HG03565 (cell line): Measurements from ENCODE around the gene ZNF296.
"Not testable (repeated sequence)": the region's sequence is repeated elsewhere in the genome, so short reads cannot be mapped to it uniquely, and the experiment has no call there.

Experiments
- ATAC-seq: cut with Tn5 transposase; IDR thresholded peaks from one replicate; pipeline ENCODE4 v1.9.1; 2021; ENCODE audit warnings: mild to moderate bottlenecking, moderate library complexity; ENCODE audit not compliant: unreplicated experiment

Gene ZNF296

GRCh38 chr19:45076029-45076850, at the start of gene ZNF296:
Gene ZNF296 (minus strand): TSS chr19:45076478. CDS start chr19:45076373, 105 bp downstream.
- ATAC-seq, result peak; percentile 27

DNA sequence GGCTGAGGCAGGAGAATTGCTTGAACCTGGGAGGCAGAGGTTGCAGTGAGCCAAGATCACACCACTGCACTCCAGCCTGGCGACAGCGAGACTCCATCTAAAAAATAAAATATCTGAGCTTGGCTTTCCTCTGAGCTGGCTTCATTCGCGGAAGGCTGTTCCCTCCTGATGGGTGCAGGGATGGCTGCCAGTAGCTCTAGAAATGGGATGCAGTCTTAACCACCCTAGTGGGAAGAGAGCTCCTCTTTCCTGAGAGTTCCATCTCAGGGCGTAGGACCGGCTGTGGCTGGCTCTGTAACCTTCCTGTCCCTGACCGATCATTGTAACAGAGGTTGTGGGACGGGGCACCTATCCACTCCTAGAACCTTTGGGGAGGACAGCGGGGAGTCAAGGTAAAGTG, 49.1 kb upstream of the ZNF296 start:
- ATAC-seq, result no peak

- no peak for ATAC-seq
Observed at GRCh38 chr19:45124021-45124420, 47.7 kb upstream of the ZNF296 start.

- no peak for ATAC-seq
Observed at GRCh38 chr19:45123440-45123850, 47.2 kb upstream of the ZNF296 start.

DNA sequence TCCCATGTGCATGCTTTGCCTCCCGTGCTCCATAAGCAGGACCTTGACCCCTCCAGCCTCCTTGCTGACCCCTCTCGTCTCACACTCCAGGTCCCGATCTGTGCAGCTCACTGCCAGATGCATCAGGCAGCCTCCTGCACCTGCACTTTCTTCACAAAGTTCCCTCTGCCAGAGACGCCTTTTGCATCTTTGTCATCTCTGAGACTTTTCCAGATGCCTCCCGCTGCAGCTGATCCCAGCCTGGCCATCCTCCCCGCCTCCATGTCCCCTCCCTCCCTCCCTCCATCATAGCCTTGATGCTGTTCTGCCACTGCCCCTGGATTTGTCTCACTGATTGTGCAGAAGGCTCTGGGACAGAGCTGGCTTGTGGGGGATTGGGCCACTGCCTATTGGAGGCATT, 46.6 kb upstream of the ZNF296 start:
- no peak for ATAC-seq

DNA sequence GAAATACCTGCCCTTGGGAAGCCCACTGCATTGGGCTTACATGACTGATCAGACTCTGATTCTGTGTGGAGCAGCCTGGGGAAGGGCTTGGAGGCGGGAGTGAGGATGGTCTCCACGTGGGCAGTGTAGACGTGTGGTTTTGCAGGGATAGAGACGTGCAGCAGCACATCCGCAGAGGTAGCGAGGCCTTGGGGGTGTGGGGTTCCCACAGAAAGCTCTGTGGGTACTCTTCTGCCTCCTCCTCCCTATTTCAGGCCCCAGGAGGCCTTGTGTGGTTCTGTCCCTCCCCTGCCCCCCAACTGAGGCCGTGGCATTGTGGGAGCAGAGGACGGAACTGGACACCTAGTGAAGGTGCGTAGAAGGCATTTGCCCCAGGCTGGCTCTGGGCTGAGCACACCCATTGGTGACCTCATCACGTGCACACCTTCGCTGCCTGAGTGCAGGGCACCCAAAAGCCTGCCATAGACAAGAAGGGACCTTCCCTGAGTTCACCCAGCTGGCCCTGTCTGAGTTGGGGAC, 45.6 kb upstream of the ZNF296 start:
- ATAC-seq, result no peak

DNA sequence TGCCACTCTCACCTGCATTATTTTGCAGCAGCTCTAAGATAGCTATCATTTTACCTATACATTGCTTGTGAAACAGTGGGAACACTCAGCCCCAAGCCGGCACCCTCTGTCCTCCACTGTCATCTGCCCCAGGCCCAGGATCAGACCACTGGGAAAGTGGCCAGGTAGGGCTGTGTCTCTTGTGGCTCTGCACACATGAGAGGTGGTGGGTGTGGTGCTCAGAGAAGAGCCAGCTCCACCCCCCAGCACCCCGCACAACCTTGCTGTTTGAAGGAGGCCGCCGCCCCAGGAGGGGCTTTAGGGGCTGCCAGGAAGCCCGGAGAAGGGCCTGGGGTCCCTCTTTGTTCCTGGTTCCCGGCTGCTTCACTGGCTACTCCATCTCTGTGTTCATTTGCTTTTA, 43.3 kb upstream of the ZNF296 start:
- ATAC-seq, result no peak

- ATAC-seq, result not testable (repeated sequence)
Observed at GRCh38 chr19:45118591-45119355, 42.5 kb upstream of the ZNF296 start.

GRCh38 chr19:45118106-45118505, 41.8 kb upstream of the ZNF296 start:
- ATAC-seq, result no peak

GRCh38 chr19:45117671-45118070, 41.4 kb upstream of the ZNF296 start:
- no peak for ATAC-seq

- ATAC-seq, result no peak
Observed at GRCh38 chr19:45117167-45117594, 40.9 kb upstream of the ZNF296 start.

GRCh38 chr19:45115809-45116615, 39.7 kb upstream of the ZNF296 start:
- no peak for ATAC-seq

- no peak for ATAC-seq
Observed at GRCh38 chr19:45114116-45114515, 37.8 kb upstream of the ZNF296 start.

DNA sequence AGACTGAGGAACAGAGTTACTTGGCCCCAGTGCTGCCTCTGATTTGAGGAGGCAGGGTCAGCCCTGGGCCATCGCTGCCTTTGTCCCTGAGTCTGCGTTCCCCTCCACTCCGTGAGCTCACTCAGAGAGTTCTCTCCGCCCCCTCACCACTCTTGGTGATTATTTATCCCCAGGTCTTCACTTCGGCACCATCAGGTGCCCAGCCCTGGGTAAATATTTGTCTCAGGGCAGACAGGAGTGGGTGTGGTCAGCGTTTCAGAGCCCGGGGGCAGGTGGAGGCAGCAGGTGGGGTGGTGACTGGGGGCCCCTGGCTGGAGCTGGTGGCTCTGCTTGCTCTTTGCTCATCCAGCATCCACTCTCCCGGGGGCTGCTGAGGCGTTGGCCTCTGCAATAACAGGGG, 37.4 kb upstream of the ZNF296 start:
- ATAC-seq, result no peak

GRCh38 chr19:45112111-45112827, 36.0 kb upstream of the ZNF296 start:
- ATAC-seq, result no peak

GRCh38 chr19:45110851-45111266, 34.6 kb upstream of the ZNF296 start:
- no peak for ATAC-seq

DNA sequence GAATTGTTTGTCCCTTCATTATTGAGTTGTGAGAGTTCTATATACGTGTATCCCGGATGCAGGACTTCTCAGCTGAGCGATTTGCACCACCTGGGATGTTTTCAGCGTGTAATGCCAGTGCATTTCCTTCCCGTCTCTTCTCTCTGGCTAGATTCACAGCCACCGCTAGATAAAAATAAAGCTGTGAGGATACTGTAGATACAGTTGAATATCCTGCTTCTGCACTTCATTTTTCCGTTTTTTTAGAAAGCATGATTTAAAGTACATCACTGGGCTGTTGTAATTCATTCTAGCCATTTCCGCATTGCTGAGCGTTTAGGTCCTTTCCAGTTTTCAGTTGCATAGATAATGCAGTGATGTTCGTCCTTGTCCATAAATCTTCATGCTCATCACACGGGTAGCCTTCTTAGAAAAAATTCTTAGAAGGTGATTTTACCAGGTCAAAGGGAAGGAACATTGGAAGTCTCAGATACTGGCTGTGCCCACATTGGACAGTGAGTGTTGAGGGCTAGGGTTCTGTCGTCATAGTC, 31.4 kb upstream of the ZNF296 start:
- no peak for ATAC-seq

GRCh38 chr19:45106363-45106762, 30.1 kb upstream of the ZNF296 start:
- not testable (repeated sequence) for ATAC-seq

- ATAC-seq, result no peak
Observed at GRCh38 chr19:45104658-45105349, 28.5 kb upstream of the ZNF296 start.
